Measurements from ENCODE around the gene LRIT2. TPM values are rescaled to one million over a fixed set of nuclear protein-coding genes. Genes with fewer than 3 reads are reported as not detected.

The LRIT2 gene
- total and polyA plus RNA-seq, 2 experiments from 2014 or later, result not detected

GRCh38 chr10:84190621-84191020, 34.7 kb downstream of the LRIT2 start:
- peaks cover 40% of the 10 kb centered on the region for H3K27me3 ChIP-seq
- H3K27ac ChIP-seq, result no peak overlapping the region
- no peak for DNase-seq (ENCODE audit: low spot score)

GRCh38 chr10:84188815-84189214, 36.5 kb downstream of the LRIT2 start:
- 81% methylated on average over 3 of the region's 3 CpGs for whole genome bisulfite sequencing (ENCODE audit: low lambda C conversion rate, missing lambda C conversion rate)
- no peak for DNase-seq (ENCODE audit: low spot score)
- Histone ChIP-seq H3K9me2 (replicated peaks; ENCODE audit: insufficient read depth) (no peaks in the 10 kb centered on the region), H3K79me2 (no peaks in the 10 kb centered on the region), H3K4me1 (ENCODE audit: insufficient read depth) (no peaks in the 10 kb centered on the region), H3K36me3 (replicated peaks; ENCODE audit: insufficient read depth, low read depth) (no peaks in the 10 kb centered on the region), H3K9me3 (ENCODE audit: low read depth) (no peaks in the 10 kb centered on the region), H3K4me3 (no peak overlapping the region), H3K27me3 (peaks cover 22% of the 10 kb centered on the region), H4K20me1 (ENCODE audit: insufficient read depth, poor library complexity, severe bottlenecking) (no peaks in the 10 kb centered on the region), H3K27ac (no peak overlapping the region), H3K4me2 (no peak overlapping the region), H2AFZ (no peak overlapping the region)
- no peak for TF ChIP-seq CTCF (IDR thresholded peaks at IDR 0.05; ENCODE audit: poor library complexity)
- no peak for TF ChIP-seq EZH2phosphoT487 (IDR thresholded peaks at IDR 0.05; ENCODE audit: low read depth, severe bottlenecking, unreplicated experiment)
- no peak for TF ChIP-seq EZH2 (IDR thresholded peaks at IDR 0.05; ENCODE audit: borderline replicate concordance)

More at GRCh38 chr10:84190621-84191020, 34.7 kb downstream of the LRIT2 start:
- no peak overlapping the region for H3K4me2 ChIP-seq
- no peak overlapping the region for H3K4me3 ChIP-seq
- no peaks in the 10 kb centered on the region for H3K79me2 ChIP-seq
- TF ChIP-seq EZH2 (IDR thresholded peaks at IDR 0.05; ENCODE audit: borderline replicate concordance), result no peak
- TF ChIP-seq CTCF (IDR thresholded peaks at IDR 0.05; ENCODE audit: poor library complexity), result no peak
- no peak for TF ChIP-seq EZH2phosphoT487 (IDR thresholded peaks at IDR 0.05; ENCODE audit: low read depth, severe bottlenecking, unreplicated experiment)
- H4K20me1 ChIP-seq (ENCODE audit: insufficient read depth, poor library complexity, severe bottlenecking), result no peaks in the 10 kb centered on the region
- H3K36me3 ChIP-seq (replicated peaks; ENCODE audit: insufficient read depth, low read depth), result no peaks in the 10 kb centered on the region
- no peak overlapping the region for H2AFZ ChIP-seq
- H3K4me1 ChIP-seq (ENCODE audit: insufficient read depth), result no peaks in the 10 kb centered on the region
- no peaks in the 10 kb centered on the region for H3K9me2 ChIP-seq (replicated peaks; ENCODE audit: insufficient read depth)
- H3K9me3 ChIP-seq (ENCODE audit: low read depth), result no peaks in the 10 kb centered on the region
- WGBS (ENCODE audit: low lambda C conversion rate, missing lambda C conversion rate), result 97% methylated on average over 3 of the region's 3 CpGs

GRCh38 chr10:84185526-84186175, 39.7 kb downstream of the LRIT2 start:
- Histone ChIP-seq H3K27me3 (no peaks in the 10 kb centered on the region), H3K9me2 (replicated peaks; ENCODE audit: insufficient read depth) (no peaks in the 10 kb centered on the region), H2AFZ (no peak overlapping the region), H3K79me2 (no peaks in the 10 kb centered on the region), H3K4me3 (no peak overlapping the region), H3K4me1 (ENCODE audit: insufficient read depth) (no peaks in the 10 kb centered on the region), H3K9me3 (ENCODE audit: low read depth) (no peaks in the 10 kb centered on the region), H3K36me3 (replicated peaks; ENCODE audit: insufficient read depth, low read depth) (no peaks in the 10 kb centered on the region), H4K20me1 (ENCODE audit: insufficient read depth, poor library complexity, severe bottlenecking) (no peaks in the 10 kb centered on the region), H3K27ac (no peak overlapping the region), H3K4me2 (no peak overlapping the region)
- no peak for TF ChIP-seq EZH2 (IDR thresholded peaks at IDR 0.05; ENCODE audit: borderline replicate concordance)
- TF ChIP-seq EZH2phosphoT487 (IDR thresholded peaks at IDR 0.05; ENCODE audit: low read depth, severe bottlenecking, unreplicated experiment), result no peak
- no peak for TF ChIP-seq CTCF (IDR thresholded peaks at IDR 0.05; ENCODE audit: poor library complexity)
- no peak for DNase-seq (ENCODE audit: low spot score)
- 67% methylated on average over 11 of the region's 11 CpGs for WGBS (ENCODE audit: low lambda C conversion rate, missing lambda C conversion rate)
